ENCODE results near the gene KCNT1. TPM values are rescaled to one million over a fixed set of nuclear protein-coding genes. Genes with fewer than 3 reads are reported as not detected.
A peak's percentile ranks its signal among the peaks of the same experiment; 100 is the strongest.

Gene KCNT1
- total and polyA plus RNA-seq, 5 donors, result 0.17 to 1.1 (median 0.26) TPM; not detected in 1

DNA sequence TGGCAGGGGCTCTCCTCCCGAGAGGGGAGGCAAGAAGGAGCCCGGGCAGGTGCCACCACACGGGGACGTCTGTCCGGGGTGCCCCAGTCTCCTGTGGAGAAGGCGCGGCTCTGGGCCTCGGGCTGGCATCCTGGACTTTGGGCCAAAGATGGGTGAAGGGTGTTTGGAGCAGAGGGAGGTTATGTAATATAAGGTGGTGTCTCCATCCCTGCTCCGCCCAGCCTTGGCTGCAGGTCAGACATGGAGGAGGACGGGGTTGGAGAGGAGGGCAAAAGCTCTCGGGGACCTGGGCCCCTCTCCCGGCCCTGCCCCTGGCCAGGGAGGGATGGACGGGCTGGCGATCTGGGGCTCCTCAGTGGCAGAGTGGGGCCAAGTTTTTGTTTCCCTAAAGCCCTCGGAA, 1.5 kb upstream of the KCNT1 start:
- Histone ChIP-seq H3K27ac (ENCODE audit: low read length) (no peak overlapping the region), H3K4me1 (ENCODE audit: control insufficient read depth, insufficient read depth, low read length) (no peaks in the 10 kb centered on the region), H3K9me3 (ENCODE audit: control insufficient read depth, low read length) (no peaks in the 10 kb centered on the region), H3K4me3 (ENCODE audit: low read length) (no peak overlapping the region), H3K27me3 (ENCODE audit: control insufficient read depth, insufficient read depth) (no peaks in the 10 kb centered on the region)
- intact Hi-C loops (cut with DNase I), result loop anchor here in 1 of 4 donors (10.0 kb wide), 1 partner anchor 424 kb away; no protein-coding TSS in a partner anchor
- 69% methylated on average over 15 of the region's 15 CpGs for WGBS
- DNase-seq (no peak), ATAC-seq (no peak)

DNA sequence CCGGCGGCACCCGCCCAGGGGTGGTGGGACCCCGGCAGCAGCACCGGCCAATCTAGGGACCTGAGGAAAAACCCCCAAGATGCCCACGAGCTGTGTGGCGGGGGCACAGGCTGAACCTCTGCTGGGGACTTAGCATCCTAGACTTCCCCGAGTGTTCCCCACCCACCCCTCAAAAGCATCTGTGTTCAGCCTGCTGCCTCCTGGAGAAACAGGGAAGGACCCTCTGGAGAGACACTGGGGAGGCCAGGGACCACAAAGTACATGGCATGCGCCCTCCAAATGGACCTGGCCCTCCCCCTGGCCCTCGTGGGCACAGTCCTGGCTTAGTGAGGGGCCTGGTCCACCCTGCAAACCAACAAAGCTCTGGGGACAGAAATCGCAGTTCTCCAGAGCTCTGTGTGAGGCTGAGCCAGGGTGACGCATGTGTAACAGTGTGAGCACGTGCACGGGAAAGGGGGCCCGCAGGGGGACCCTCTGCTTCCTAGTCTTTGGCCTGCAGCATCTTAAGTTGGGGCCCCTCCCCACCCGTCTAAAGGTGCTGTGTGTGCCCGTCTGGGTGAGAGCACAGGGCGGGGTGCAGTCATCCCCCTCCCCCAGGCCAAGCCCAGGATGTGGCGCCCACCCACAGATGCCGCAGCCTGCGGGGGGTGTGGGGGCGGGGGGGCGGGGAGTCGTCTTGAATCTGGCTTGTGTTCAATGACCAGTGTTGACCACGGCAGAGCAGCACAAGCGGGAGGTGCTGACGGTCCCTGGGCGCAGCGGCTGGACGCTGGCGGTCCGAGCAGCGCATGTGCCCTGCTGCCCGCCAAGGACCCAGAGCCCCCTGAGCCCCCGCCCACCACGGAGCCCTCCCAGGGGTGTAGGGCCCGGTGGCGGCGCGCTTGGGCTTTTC, 672 bp upstream of the KCNT1 start:
- DNase-seq, result no peak
- Histone ChIP-seq H3K9me3 (ENCODE audit: control insufficient read depth, low read length) (no peaks in the 10 kb centered on the region), H3K4me3 (ENCODE audit: low read length) (no peak overlapping the region), H3K27me3 (ENCODE audit: control insufficient read depth, insufficient read depth) (no peaks in the 10 kb centered on the region), H3K27ac (ENCODE audit: low read length) (no peak overlapping the region), H3K4me1 (ENCODE audit: control insufficient read depth, insufficient read depth, low read length) (no peaks in the 10 kb centered on the region)
- WGBS, result 19% methylated on average over 40 of the region's 40 CpGs
- intact Hi-C loops (cut with DNase I), result loop anchor here in 1 of 4 donors (10.0 kb wide), 1 partner anchor 423 kb away; no protein-coding TSS in a partner anchor
- no peak for ATAC-seq

DNA sequence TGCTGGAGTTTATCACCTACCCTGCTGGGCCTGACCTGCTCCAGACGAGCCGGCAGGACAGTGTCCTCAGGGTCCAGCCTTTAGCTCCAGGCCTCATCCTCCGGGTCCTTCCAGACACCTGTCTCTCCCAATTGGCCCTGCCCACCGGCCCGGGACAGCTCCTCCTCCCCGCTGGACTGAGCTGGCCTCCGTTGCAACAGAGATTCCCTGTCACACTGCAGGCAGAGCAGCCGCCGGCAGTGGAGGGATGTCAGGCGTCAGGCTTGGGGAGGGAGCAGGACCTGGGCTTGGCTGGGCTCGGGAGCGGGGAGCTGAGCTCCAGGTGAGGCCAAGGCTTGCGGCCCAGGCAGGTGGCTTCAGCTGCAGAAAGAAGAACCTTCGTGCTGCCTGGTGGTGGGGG, 1.7 kb downstream of the KCNT1 start:
- intact Hi-C loops (cut with DNase I), result loop anchor here in 1 of 4 donors (10.0 kb wide), 1 partner anchor 421 kb away; no protein-coding TSS in a partner anchor
- no peak overlapping the region for H3K4me3 ChIP-seq (ENCODE audit: low read length)
- H3K27me3 ChIP-seq (ENCODE audit: control insufficient read depth, insufficient read depth), result no peaks in the 10 kb centered on the region

DNA sequence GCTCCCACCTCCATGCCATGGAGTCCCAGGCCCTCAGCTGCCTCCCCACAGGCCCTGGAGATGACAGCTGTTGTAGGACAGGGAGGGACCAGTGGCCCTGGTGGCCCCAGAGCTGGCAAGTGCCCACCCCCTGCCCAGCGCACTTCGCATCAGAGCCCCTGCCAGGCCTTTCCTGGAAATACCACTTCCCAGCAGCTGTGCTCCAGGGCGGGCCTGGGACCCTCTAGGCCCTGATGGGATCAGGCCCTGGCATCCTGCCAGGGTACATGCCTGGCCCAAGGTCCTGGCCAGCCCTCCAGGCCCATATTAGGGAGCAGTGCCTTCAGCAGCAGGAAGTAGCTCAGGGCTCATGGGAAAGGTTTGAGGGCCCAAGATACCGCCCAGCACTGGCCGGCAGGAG, 2.5 kb downstream of the KCNT1 start:
- intact Hi-C loops (cut with DNase I), result loop anchor here in 1 of 4 donors (10.0 kb wide), 1 partner anchor 420 kb away; no protein-coding TSS in a partner anchor
- ATAC-seq, result peak; percentile 18 to 24
- no peak overlapping the region for H3K27ac ChIP-seq (ENCODE audit: low read length)
- H3K4me3 ChIP-seq (ENCODE audit: low read length), result no peak overlapping the region
- DNase-seq, result peak in 1 of 3 donors; percentile 74
- no peaks in the 10 kb centered on the region for H3K4me1 ChIP-seq (ENCODE audit: control insufficient read depth, insufficient read depth, low read length)
- no peaks in the 10 kb centered on the region for H3K27me3 ChIP-seq (ENCODE audit: control insufficient read depth, insufficient read depth)
- WGBS, result 63% methylated on average over 5 of the region's 5 CpGs
- H3K9me3 ChIP-seq (ENCODE audit: control insufficient read depth, low read length), result no peaks in the 10 kb centered on the region

More for the DNA sequence above, 1.7 kb downstream of the KCNT1 start:
- WGBS, result 34% methylated on average over 14 of the region's 14 CpGs
- ATAC-seq, result no peak
- no peaks in the 10 kb centered on the region for H3K4me1 ChIP-seq (ENCODE audit: control insufficient read depth, insufficient read depth, low read length)
- H3K27ac ChIP-seq (ENCODE audit: low read length), result no peak overlapping the region
- DNase-seq, result no peak
- H3K9me3 ChIP-seq (ENCODE audit: control insufficient read depth, low read length), result no peaks in the 10 kb centered on the region

DNA sequence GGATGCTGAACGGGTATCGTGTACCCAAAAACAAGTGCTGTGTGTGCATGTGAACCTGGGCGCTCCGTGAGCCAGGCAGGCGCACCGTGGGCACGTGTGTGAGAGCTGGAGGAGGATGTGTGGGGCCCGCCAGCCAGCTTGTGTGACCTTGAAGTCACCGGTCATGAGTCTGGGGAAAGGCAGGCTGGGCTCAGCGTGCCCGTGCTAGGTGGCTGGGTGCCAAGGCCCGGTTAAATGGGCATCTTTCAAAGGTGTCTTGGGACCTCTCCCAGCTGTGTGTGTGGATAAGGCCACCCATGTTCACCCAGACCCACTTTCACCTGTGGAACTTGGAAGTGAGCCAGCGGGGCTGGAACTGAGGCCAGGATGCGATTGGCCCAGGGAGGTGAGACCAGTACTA, 3.4 kb downstream of the KCNT1 start:
- 60% methylated on average over 14 of the region's 14 CpGs for WGBS
- Histone ChIP-seq H3K9me3 (ENCODE audit: control insufficient read depth, low read length) (no peaks in the 10 kb centered on the region), H3K4me3 (ENCODE audit: low read length) (no peak overlapping the region), H3K27me3 (ENCODE audit: control insufficient read depth, insufficient read depth) (no peaks in the 10 kb centered on the region), H3K27ac (ENCODE audit: low read length) (no peak overlapping the region), H3K4me1 (ENCODE audit: control insufficient read depth, insufficient read depth, low read length) (no peaks in the 10 kb centered on the region)
- no peak for DNase-seq
- ATAC-seq, result no peak
- intact Hi-C loops (cut with DNase I), result loop anchor here in 1 of 4 donors (10.0 kb wide), 1 partner anchor 419 kb away; no protein-coding TSS in a partner anchor

DNA sequence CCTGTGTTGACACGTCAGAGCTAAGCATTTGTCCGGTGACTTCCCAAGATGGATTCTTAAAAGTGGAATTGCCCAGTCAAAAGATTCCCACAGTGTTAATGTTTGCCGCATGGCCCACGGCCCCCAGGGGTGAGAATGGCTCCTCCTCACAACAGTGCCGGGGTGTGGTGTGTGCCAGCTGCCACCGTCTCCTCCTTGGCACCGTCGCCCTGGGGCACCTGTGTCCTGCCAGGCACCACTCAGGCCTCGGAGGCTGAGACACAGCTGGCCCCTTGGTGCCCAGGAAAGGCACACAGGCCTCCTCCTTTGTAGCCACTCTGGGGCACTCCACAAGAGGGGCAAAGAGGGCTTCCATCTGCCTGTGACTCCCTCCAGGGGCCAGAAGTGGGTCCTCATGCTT, 4.3 kb downstream of the KCNT1 start:
- no peak for ATAC-seq
- no peaks in the 10 kb centered on the region for H3K9me3 ChIP-seq (ENCODE audit: control insufficient read depth, low read length)
- no peaks in the 10 kb centered on the region for H3K4me1 ChIP-seq (ENCODE audit: control insufficient read depth, insufficient read depth, low read length)
- H3K4me3 ChIP-seq (ENCODE audit: low read length), result no peak overlapping the region
- H3K27me3 ChIP-seq (ENCODE audit: control insufficient read depth, insufficient read depth), result no peaks in the 10 kb centered on the region
- intact Hi-C loops (cut with DNase I), result loop anchor here in 1 of 4 donors (10.0 kb wide), 1 partner anchor 419 kb away; no protein-coding TSS in a partner anchor
- 84% methylated on average over 9 of the region's 9 CpGs for WGBS
- H3K27ac ChIP-seq (ENCODE audit: low read length), result no peak overlapping the region
- DNase-seq, result no peak

DNA sequence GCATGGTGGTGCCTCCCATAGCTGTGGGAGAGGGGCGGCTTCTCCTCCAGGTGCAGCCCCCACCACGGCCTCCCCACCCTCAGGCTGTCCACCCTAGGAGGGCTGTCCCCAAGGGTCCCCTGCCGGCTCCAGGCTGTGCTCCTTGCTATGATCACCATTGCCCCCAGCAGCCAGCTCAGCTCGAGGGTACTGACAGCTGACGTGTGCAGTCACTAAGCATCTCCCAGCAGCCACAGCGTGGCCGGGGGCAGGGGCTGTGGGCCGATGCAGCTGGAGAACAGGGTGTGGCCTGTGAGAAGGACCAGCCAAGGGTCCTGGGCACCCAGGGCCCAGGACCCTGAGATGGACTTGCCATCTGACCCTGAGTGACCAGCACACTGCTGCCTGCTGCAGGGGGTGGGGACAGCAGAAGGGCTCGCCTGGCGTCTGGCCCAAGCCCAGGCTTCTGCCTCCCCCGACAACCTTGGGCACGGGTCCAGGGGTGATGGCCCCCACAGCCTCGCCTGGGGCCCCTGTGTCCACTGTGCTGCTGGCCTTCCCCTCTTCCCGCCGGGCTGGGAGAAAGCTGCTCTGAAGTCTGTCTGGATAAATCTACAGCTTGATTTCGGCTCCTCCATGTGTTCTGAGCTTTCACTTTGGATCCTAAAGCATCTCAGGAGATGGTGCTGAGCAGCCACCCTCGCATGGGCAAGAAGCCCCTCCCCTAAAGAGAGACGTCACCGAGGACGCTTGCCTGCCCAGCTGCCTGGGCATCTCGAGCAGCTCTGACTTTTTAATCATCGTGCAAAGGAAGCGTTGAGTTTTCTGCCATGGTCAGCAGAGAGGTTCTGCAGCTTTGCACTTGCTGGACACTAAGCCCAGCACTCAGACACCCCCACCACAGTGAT, 5.5 kb downstream of the KCNT1 start:
- Histone ChIP-seq H3K27ac (ENCODE audit: low read length) (no peak overlapping the region), H3K27me3 (ENCODE audit: control insufficient read depth, insufficient read depth) (no peaks in the 10 kb centered on the region), H3K4me1 (ENCODE audit: control insufficient read depth, insufficient read depth, low read length) (no peaks in the 10 kb centered on the region), H3K9me3 (ENCODE audit: control insufficient read depth, low read length) (no peaks in the 10 kb centered on the region), H3K4me3 (ENCODE audit: low read length) (no peak overlapping the region)
- no peak for DNase-seq
- no peak for ATAC-seq
- WGBS, result 37% methylated on average over 23 of the region's 23 CpGs
- intact Hi-C loops (cut with DNase I), result loop anchor here in 1 of 4 donors (10.0 kb wide), 1 partner anchor 417 kb away; no protein-coding TSS in a partner anchor

DNA sequence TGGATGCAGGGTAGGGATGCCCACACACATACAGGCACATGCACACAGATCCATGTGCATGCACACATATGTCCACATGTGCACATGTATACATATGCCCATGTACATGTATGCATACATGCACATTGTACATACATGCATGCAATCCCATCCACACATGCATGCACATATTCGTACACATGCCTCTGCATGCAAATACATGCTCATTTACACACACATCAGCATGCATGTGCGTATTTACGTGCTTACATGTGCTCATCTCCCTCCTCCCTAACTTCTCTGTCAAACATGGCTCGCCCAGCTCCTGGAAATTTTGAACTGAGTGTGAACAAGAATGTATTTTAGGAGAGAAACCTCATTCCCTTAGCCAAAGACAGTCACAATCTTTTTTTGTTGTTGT, 6.2 kb downstream of the KCNT1 start:
- DNase-seq (no peak), ATAC-seq (no peak)
- Histone ChIP-seq H3K9me3 (ENCODE audit: control insufficient read depth, low read length) (no peaks in the 10 kb centered on the region), H3K4me1 (ENCODE audit: control insufficient read depth, insufficient read depth, low read length) (no peaks in the 10 kb centered on the region), H3K27me3 (ENCODE audit: control insufficient read depth, insufficient read depth) (no peaks in the 10 kb centered on the region), H3K4me3 (ENCODE audit: low read length) (no peak overlapping the region), H3K27ac (ENCODE audit: low read length) (no peak overlapping the region)
- intact Hi-C loops (cut with DNase I), result loop anchor here in 1 of 4 donors (10.0 kb wide), 1 partner anchor 417 kb away; no protein-coding TSS in a partner anchor
- WGBS, result 87% methylated on average over 4 of the region's 4 CpGs

DNA sequence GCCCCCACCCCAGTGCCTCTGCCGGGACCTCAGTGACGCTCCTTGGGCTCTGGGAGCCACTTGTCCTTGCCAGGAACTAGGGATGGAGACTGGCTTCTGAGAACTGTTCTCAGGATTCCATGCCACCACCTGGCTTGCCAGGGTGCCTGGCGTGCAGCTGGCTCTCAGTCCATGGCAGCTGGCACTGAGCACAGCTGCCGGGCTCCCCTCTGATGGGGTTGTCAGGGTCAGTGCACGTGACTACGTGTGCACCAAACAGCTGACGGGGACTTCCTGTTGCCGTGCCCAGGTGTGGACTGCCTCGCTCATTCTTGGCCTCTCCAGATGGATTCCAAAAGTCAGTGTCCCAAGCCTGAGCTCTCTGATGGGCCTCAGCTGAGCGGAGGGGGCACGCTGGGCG, 9.4 kb downstream of the KCNT1 start:
- H3K9me3 ChIP-seq (ENCODE audit: control insufficient read depth, low read length), result no peaks in the 10 kb centered on the region
- 81% methylated on average over 12 of the region's 12 CpGs for whole genome bisulfite sequencing
- no peak overlapping the region for H3K4me3 ChIP-seq (ENCODE audit: low read length)
- ATAC-seq (no peak), DNase-seq (no peak)
- no peaks in the 10 kb centered on the region for H3K4me1 ChIP-seq (ENCODE audit: control insufficient read depth, insufficient read depth, low read length)
- intact Hi-C loops (cut with DNase I), result no loop called here
- H3K27me3 ChIP-seq (ENCODE audit: control insufficient read depth, insufficient read depth), result no peaks in the 10 kb centered on the region
- H3K27ac ChIP-seq (ENCODE audit: low read length), result no peak overlapping the region

DNA sequence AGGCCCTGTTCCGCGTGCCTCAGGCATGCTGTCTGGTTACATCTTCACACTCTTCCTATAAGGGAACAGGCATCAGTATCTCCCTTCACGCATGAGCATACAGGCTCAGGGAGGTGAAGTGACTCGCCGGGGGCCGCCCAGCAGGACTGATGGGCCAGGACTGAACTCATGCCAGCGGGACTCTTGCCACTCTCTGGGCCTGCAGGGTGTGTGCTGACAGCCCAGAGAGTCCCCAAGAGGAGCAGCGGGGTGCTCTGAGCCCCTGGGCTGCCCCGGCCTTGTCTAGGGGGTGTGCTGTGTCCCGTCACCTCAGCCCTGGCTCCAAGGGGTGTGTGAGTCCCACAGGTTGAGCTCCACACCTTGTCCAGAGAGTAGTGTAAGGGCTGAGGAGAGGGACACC, 9.9 kb downstream of the KCNT1 start:
- Histone ChIP-seq H3K27ac (ENCODE audit: low read length) (no peak overlapping the region), H3K4me3 (ENCODE audit: low read length) (no peak overlapping the region), H3K9me3 (ENCODE audit: control insufficient read depth, low read length) (no peaks in the 10 kb centered on the region), H3K4me1 (ENCODE audit: control insufficient read depth, insufficient read depth, low read length) (no peaks in the 10 kb centered on the region), H3K27me3 (ENCODE audit: control insufficient read depth, insufficient read depth) (no peaks in the 10 kb centered on the region)
- ATAC-seq (no peak), DNase-seq (no peak)
- 84% methylated on average over 10 of the region's 10 CpGs for WGBS
- intact Hi-C loops (cut with DNase I), result no loop called here
